HL-60 (cell line): ENCODE measurements around the gene TGFBR3.

Experiments used
- DNase-seq, 2 experiments: peaks; one replicate each; pipeline ENCODE4 v3.0.0-alpha.2; 2010 to 2020; ENCODE audit warnings: low read depth in 1 of 2, low spot score in 1 of 2
- H3K27ac ChIP-seq: fragments of 250-450 bp; sonication (Bioruptor Pico); replicated peaks from 2 replicates; pipeline ENCODE4 v1.5.1; 2020; ENCODE audit warnings: mild to moderate bottlenecking, moderate library complexity
- H3K27me3 ChIP-seq: fragments of 250-450 bp; sonication (Bioruptor Pico); 2 replicates; pipeline ENCODE4 v1.5.1; 2021; ENCODE audit warnings: mild to moderate bottlenecking, moderate library complexity; ENCODE audit not compliant: insufficient read depth, poor library complexity, severe bottlenecking
- H3K4me3 ChIP-seq: replicated peaks from 2 replicates; pipeline ENCODE4 v1.5.1; 2011; ENCODE audit warnings: mild to moderate bottlenecking, control low read depth, low read length; ENCODE audit not compliant: insufficient read depth
- GABPA ChIP-seq: IDR thresholded peaks from 2 replicates; pipeline ENCODE4 v1.6.1; 2012; ENCODE audit warnings: low read depth
- POLR2AphosphoS5 ChIP-seq: IDR thresholded peaks from 2 replicates; pipeline ENCODE4 v1.6.1; 2012; ENCODE audit warnings: low read depth
- SPI1 ChIP-seq: IDR thresholded peaks from 2 replicates; pipeline ENCODE4 v1.6.1; 2012; ENCODE audit warnings: low read depth, mild to moderate bottlenecking, borderline replicate concordance
- TF ChIP-seq, protein P1 (sequence below): IDR thresholded peaks from 2 replicates; pipeline ENCODE4 v1.6.1; 2012; ENCODE audit warnings: low read depth; ENCODE audit not compliant: insufficient replicate concordance
- TF ChIP-seq, protein P2 (sequence below): IDR thresholded peaks from one replicate; pipeline ENCODE4 v1.5.1; 2011; ENCODE audit warnings: low read length, control low read depth, inconsistent platforms; ENCODE audit not compliant: insufficient read depth

Gene TGFBR3

DNA sequence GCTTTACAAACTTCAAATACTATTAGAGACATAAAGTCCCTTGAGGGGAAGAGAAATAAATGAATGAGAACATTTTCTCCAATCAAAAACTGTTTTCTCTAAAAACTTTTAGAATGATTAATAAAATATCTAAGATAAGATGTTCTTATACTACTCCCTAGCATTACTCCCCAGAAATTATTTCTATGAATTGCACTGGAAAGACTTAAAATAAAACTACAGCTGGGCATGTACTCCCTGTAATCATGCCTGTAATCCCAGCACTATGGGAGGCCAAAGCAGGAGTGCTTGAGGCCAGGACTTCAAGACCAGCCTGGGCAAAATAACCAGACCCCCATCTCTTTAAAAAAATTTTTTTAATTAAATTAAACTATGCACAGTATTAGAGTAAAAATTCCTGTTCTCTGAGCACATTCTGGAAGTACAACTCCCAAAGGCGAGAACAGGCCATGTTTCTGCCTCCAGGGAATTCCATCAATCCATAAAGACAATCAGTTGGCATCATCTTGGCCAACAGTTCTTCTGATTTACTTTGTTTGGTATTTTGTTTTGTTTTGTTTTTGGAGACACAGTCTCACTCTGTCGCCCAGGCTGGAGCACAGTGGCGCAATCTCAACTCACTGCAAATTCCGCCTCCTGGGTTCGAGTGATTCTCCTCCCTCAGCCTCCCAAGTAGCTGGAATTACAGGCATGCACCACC lies 77.9 kb downstream of the TGFBR3 start:
- no peak for DNase-seq
- Histone ChIP-seq H3K4me3 (no peak overlapping the region), H3K27me3 (no peaks in the 10 kb centered on the region), H3K27ac (no peak overlapping the region)
- TF ChIP-seq, protein P1, sequence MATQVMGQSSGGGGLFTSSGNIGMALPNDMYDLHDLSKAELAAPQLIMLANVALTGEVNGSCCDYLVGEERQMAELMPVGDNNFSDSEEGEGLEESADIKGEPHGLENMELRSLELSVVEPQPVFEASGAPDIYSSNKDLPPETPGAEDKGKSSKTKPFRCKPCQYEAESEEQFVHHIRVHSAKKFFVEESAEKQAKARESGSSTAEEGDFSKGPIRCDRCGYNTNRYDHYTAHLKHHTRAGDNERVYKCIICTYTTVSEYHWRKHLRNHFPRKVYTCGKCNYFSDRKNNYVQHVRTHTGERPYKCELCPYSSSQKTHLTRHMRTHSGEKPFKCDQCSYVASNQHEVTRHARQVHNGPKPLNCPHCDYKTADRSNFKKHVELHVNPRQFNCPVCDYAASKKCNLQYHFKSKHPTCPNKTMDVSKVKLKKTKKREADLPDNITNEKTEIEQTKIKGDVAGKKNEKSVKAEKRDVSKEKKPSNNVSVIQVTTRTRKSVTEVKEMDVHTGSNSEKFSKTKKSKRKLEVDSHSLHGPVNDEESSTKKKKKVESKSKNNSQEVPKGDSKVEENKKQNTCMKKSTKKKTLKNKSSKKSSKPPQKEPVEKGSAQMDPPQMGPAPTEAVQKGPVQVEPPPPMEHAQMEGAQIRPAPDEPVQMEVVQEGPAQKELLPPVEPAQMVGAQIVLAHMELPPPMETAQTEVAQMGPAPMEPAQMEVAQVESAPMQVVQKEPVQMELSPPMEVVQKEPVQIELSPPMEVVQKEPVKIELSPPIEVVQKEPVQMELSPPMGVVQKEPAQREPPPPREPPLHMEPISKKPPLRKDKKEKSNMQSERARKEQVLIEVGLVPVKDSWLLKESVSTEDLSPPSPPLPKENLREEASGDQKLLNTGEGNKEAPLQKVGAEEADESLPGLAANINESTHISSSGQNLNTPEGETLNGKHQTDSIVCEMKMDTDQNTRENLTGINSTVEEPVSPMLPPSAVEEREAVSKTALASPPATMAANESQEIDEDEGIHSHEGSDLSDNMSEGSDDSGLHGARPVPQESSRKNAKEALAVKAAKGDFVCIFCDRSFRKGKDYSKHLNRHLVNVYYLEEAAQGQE: no peak
- no peak for TF ChIP-seq GABPA
- TF ChIP-seq SPI1: no peak
- TF ChIP-seq, protein P2, sequence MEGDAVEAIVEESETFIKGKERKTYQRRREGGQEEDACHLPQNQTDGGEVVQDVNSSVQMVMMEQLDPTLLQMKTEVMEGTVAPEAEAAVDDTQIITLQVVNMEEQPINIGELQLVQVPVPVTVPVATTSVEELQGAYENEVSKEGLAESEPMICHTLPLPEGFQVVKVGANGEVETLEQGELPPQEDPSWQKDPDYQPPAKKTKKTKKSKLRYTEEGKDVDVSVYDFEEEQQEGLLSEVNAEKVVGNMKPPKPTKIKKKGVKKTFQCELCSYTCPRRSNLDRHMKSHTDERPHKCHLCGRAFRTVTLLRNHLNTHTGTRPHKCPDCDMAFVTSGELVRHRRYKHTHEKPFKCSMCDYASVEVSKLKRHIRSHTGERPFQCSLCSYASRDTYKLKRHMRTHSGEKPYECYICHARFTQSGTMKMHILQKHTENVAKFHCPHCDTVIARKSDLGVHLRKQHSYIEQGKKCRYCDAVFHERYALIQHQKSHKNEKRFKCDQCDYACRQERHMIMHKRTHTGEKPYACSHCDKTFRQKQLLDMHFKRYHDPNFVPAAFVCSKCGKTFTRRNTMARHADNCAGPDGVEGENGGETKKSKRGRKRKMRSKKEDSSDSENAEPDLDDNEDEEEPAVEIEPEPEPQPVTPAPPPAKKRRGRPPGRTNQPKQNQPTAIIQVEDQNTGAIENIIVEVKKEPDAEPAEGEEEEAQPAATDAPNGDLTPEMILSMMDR: no peak
- TF ChIP-seq POLR2AphosphoS5: no peak

DNA sequence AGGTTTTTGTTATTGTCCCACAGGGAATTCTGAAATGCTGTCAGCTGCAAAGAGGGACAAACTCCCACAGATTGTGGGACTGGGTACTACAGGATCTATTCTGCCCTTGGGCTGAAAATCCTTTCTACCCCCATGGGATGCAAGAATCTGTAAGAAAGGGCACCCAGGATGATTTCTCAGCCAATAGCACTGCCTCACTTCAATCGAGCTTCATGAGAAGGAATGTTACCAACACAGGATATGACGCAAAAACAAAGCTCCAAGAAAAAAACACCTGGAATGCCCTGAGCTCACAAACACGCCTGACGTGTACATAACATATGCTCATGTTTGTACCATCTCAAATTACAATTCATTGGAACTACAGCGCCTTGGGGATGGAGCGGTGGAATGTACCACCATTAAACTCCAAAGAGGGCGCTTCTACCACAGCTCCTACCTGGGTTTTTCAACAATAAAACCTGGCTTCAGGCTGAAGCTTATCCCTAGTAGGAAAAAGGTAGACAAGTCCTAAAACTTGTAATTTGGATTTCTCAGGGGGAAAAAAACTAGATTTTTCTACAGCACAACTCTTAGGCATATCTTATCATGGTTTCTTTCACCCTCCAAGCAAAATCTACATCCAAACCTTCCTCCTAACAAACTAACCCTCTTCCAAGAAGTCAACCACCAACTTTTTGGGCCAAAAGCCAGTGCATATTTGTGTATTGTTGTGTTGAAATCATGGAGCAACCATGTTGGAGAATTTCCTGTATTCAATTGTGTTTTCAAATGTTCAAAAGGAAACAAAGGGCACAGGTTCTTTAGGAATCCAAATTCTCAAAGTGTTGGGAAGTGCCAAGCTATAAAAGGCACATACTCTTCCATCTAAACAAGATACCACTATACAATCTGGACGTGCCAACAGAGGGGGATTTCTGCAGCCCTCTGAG lies 78.9 kb downstream of the TGFBR3 start:
- Histone ChIP-seq H3K27me3 (no peaks in the 10 kb centered on the region), H3K4me3 (no peak overlapping the region), H3K27ac (no peak overlapping the region)
- DNase-seq: no peak
- TF ChIP-seq, protein P2: no peak
- TF ChIP-seq, protein P1: no peak
- TF ChIP-seq GABPA: no peak

DNA sequence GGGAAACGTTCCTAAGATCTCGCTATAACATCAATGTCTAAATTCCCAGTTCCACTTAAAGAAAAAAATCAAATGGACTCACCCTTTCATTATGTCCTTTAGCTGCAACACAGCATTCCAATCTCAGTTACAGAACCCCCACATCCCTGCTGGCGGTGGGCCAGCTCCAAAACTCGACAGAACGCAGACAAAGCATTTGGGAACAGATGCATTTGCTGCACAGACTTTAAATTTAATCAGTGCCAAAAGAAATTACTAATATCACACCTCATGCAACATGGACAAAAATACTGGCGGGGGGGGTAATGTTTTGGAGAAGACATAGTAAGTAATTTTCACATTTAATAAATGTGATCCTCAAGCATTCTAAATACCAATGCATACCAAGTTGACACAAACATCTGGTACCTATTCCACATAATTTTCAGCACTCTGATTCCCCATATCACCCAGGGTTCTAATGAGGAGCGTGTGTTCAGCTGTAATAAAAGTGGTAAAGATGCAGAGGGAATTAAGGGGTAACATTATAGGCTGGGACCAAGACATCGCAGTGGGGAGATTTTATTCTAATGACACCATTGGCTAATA lies 79.7 kb downstream of the TGFBR3 start:
- no peak for DNase-seq
- TF ChIP-seq, protein P1: no peak
- TF ChIP-seq GABPA: no peak
- TF ChIP-seq, protein P2: no peak
- no peak for TF ChIP-seq POLR2AphosphoS5
- no peak for TF ChIP-seq SPI1
- no peak overlapping the region for H3K27ac ChIP-seq
- H3K4me3 ChIP-seq: no peak overlapping the region
- H3K27me3 ChIP-seq: no peaks in the 10 kb centered on the region
